HEK293 (cell line): ENCODE measurements around the gene SYT13.

Source experiments
- CTCF ChIA-PET: fragments of 350-600 bp; formaldehyde crosslinking; extraction: SDS; loops from one replicate; lab custom pipeline; 2021; ENCODE audit warnings: antibody characterized with exemption; lab: Yijun Ruan, JAX
- POLR2A ChIA-PET: fragments of 300-600 bp; formaldehyde crosslinking; extraction: SDS; loops from one replicate; lab custom pipeline; 2020; ENCODE audit warnings: antibody characterized with exemption, inconsistent platforms; lab: Yijun Ruan, JAX
- H3K27ac ChIP-seq: fragments of 200-500 bp; sonication (Bioruptor generic); 2 replicates; pipeline ENCODE4 v1.5.1; 2014; ENCODE audit warnings: low read depth, low read length, control low read depth, inconsistent platforms; ENCODE audit errors: extremely low read depth
- H3K36me3 ChIP-seq, 2 experiments: fragments of 200-500 bp in 1 of 2; sonication (Bioruptor generic) in 1 of 2; 1 replicate in 1 of 2; 2 replicates in 1 of 2; pipeline ENCODE4 v1.5.1; 2014 to 2017; ENCODE audit warnings: inconsistent platforms in 2 of 2, low read length in 2 of 2; ENCODE audit not compliant: control insufficient read depth in 2 of 2, insufficient read depth in 1 of 2
- H3K4me1 ChIP-seq: fragments of 200-500 bp; sonication (Bioruptor generic); 2 replicates; pipeline ENCODE4 v1.5.1; 2014; ENCODE audit warnings: mild to moderate bottlenecking, low read length, inconsistent platforms; ENCODE audit not compliant: control insufficient read depth, insufficient read depth
- H3K4me3 ChIP-seq: 2 replicates; pipeline ENCODE4 v1.5.1; 2011; ENCODE audit warnings: low read depth, mild to moderate bottlenecking, control low read depth, low read length, moderate library complexity
- H3K9me3 ChIP-seq: fragments of 200-500 bp; sonication (Bioruptor generic); 2 replicates; pipeline ENCODE4 v1.5.1; 2014; ENCODE audit warnings: low read depth, low read length, inconsistent platforms; ENCODE audit not compliant: control insufficient read depth, insufficient read depth
- BCL11A ChIP-seq: fragments of 450-650 bp; formaldehyde crosslinking; IDR thresholded peaks from 2 replicates; pipeline ENCODE4 v1.5.1; 2016; ENCODE audit warnings: low read depth, missing biosample characterization, missing genetic modification characterization
- KLF1 ChIP-seq: fragments of 450-650 bp; formaldehyde crosslinking; IDR thresholded peaks from 2 replicates; pipeline ENCODE4 v1.5.1; 2016; ENCODE audit warnings: missing biosample characterization, missing genetic modification characterization
- KLF10 ChIP-seq: fragments of 450-650 bp; IDR thresholded peaks from 2 replicates; pipeline ENCODE4 v1.5.1; 2018; ENCODE audit warnings: missing biosample characterization, mild to moderate bottlenecking, missing genetic modification characterization
- KLF8 ChIP-seq: fragments of 450-650 bp; formaldehyde crosslinking; IDR thresholded peaks from 2 replicates; pipeline ENCODE4 v1.5.1; 2016; ENCODE audit warnings: missing biosample characterization, missing genetic modification characterization
- KLF9 ChIP-seq: fragments of 450-650 bp; formaldehyde crosslinking; IDR thresholded peaks from 2 replicates; pipeline ENCODE4 v1.5.1; 2016; ENCODE audit warnings: missing biosample characterization, missing genetic modification characterization, low read depth
- SALL2 ChIP-seq: fragments of 450-650 bp; formaldehyde crosslinking; IDR thresholded peaks from 2 replicates; pipeline ENCODE4 v1.5.0; 2017; ENCODE audit warnings: missing biosample characterization, mild to moderate bottlenecking, missing genetic modification characterization, borderline replicate concordance
- ZNF112 ChIP-seq: fragments of 450-650 bp; formaldehyde crosslinking; IDR thresholded peaks from 2 replicates; pipeline ENCODE4 v1.5.0; 2017; ENCODE audit warnings: missing biosample characterization, missing genetic modification characterization
- ZNF155 ChIP-seq: fragments of 450-650 bp; formaldehyde crosslinking; IDR thresholded peaks from 2 replicates; pipeline ENCODE4 v1.5.1; 2016; ENCODE audit warnings: missing biosample characterization, missing genetic modification characterization
- ZNF174 ChIP-seq: fragments of 450-650 bp; formaldehyde crosslinking; IDR thresholded peaks from 2 replicates; pipeline ENCODE4 v1.5.0; 2017; ENCODE audit warnings: missing biosample characterization, mild to moderate bottlenecking, missing genetic modification characterization
- ZNF175 ChIP-seq: fragments of 450-650 bp; formaldehyde crosslinking; IDR thresholded peaks from 2 replicates; pipeline ENCODE4 v1.5.1; 2016; ENCODE audit warnings: missing biosample characterization, missing genetic modification characterization
- ZNF184 ChIP-seq: fragments of 450-650 bp; IDR thresholded peaks from 2 replicates; pipeline ENCODE4 v1.5.1; 2018; ENCODE audit warnings: missing biosample characterization, mild to moderate bottlenecking, missing genetic modification characterization
- ZNF202 ChIP-seq: fragments of 450-650 bp; formaldehyde crosslinking; IDR thresholded peaks from 2 replicates; pipeline ENCODE4 v1.5.1; 2016; ENCODE audit warnings: missing biosample characterization, missing genetic modification characterization, borderline replicate concordance
- ZNF362 ChIP-seq: fragments of 450-650 bp; formaldehyde crosslinking; IDR thresholded peaks from 2 replicates; pipeline ENCODE4 v1.5.1; 2016; ENCODE audit warnings: missing biosample characterization, missing genetic modification characterization
- ZNF548 ChIP-seq: fragments of 450-650 bp; formaldehyde crosslinking; IDR thresholded peaks from 2 replicates; pipeline ENCODE4 v1.5.1; 2016; ENCODE audit warnings: missing biosample characterization, missing genetic modification characterization
- ZNF600 ChIP-seq: fragments of 450-650 bp; formaldehyde crosslinking; IDR thresholded peaks from 2 replicates; pipeline ENCODE4 v1.5.1; 2016; ENCODE audit warnings: missing biosample characterization, missing genetic modification characterization
- ZNF629 ChIP-seq: fragments of 450-650 bp; formaldehyde crosslinking; IDR thresholded peaks from 2 replicates; pipeline ENCODE4 v1.5.1; 2017; ENCODE audit warnings: missing biosample characterization, missing genetic modification characterization
- ZNF645 ChIP-seq: fragments of 450-650 bp; formaldehyde crosslinking; IDR thresholded peaks from 2 replicates; pipeline ENCODE4; 2016; ENCODE audit warnings: missing biosample characterization, missing genetic modification characterization
- ZXDB ChIP-seq: fragments of 450-650 bp; formaldehyde crosslinking; IDR thresholded peaks from 2 replicates; pipeline ENCODE4 v1.5.1; 2016; ENCODE audit warnings: missing biosample characterization, missing genetic modification characterization
- TF ChIP-seq, protein P1 (sequence below): fragments of 450-650 bp; formaldehyde crosslinking; IDR thresholded peaks from 2 replicates; pipeline ENCODE4 v1.5.1; 2016; ENCODE audit warnings: missing biosample characterization, missing genetic modification characterization

SYT13 gene

GRCh38 chr11:45209000-45209879 lies 76.9 kb downstream of the SYT13 start:
- H3K36me3 ChIP-seq: peaks cover 0 to 4% of the 10 kb centered on the region in 2 experiments; a peak in 1 of 3 replicates
- TF ChIP-seq, protein P1, sequence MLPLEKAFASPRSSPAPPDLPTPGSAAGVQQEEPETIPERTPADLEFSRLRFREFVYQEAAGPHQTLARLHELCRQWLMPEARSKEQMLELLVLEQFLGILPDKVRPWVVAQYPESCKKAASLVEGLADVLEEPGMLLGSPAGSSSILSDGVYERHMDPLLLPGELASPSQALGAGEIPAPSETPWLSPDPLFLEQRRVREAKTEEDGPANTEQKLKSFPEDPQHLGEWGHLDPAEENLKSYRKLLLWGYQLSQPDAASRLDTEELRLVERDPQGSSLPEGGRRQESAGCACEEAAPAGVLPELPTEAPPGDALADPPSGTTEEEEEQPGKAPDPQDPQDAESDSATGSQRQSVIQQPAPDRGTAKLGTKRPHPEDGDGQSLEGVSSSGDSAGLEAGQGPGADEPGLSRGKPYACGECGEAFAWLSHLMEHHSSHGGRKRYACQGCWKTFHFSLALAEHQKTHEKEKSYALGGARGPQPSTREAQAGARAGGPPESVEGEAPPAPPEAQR: no peak
- no peak for TF ChIP-seq ZNF174 (tag by site-specific recombination)
- TF ChIP-seq ZNF645 (tag by site-specific recombination): no peak
- no peak for TF ChIP-seq ZNF184
- no peak for TF ChIP-seq ZNF155
- TF ChIP-seq ZXDB (tag by site-specific recombination): no peak
- TF ChIP-seq ZNF202: no peak
- TF ChIP-seq ZNF175: no peak
- TF ChIP-seq ZNF362 (tag by site-specific recombination): no peak
- no peak for TF ChIP-seq BCL11A (tag by site-specific recombination)
- TF ChIP-seq KLF10 (tag by site-specific recombination): no peak
- TF ChIP-seq ZNF629 (tag by site-specific recombination): no peak
- TF ChIP-seq SALL2 (tag by site-specific recombination): no peak
- no peak for TF ChIP-seq ZNF112 (tag by site-specific recombination)
- no peaks in the 10 kb centered on the region for H3K4me1 ChIP-seq
- no peak overlapping the region for H3K27ac ChIP-seq
- POLR2A ChIA-PET: no interaction called here
- CTCF ChIA-PET: interaction anchor here (0.6 kb wide), 2 partner anchors 68 to 1556 kb away, joined by 3 read pairs; no protein-coding TSS in a partner anchor
- H3K9me3 ChIP-seq: no peaks in the 10 kb centered on the region
- H3K4me3 ChIP-seq: no peak overlapping the region

GRCh38 chr11:45208135-45208534 lies 78.0 kb downstream of the SYT13 start:
- Histone ChIP-seq H3K4me1 (no peaks in the 10 kb centered on the region), H3K9me3 (no peaks in the 10 kb centered on the region), H3K36me3 (peaks cover 0 to 4% of the 10 kb centered on the region in 2 experiments; a peak in 1 of 3 replicates), H3K4me3 (no peak overlapping the region), H3K27ac (no peak overlapping the region)
- POLR2A ChIA-PET: no interaction called here
- TF ChIP-seq ZNF548 (tag by site-specific recombination) (no peak), KLF8 (tag by site-specific recombination) (no peak), KLF9 (tag by site-specific recombination) (no peak), ZNF600 (tag by site-specific recombination) (no peak)
- CTCF ChIA-PET: interaction anchor here (1.1 kb wide), 1 partner anchor 125 kb away, joined by 3 read pairs; no protein-coding TSS in a partner anchor

GRCh38 chr11:45205978-45206377 lies 80.2 kb downstream of the SYT13 start:
- Histone ChIP-seq H3K36me3 (no peaks in the 10 kb centered on the region), H3K4me1 (no peaks in the 10 kb centered on the region)
- TF ChIP-seq KLF1: peak; percentile 75
- TF ChIP-seq ZNF600 (tag by site-specific recombination): no peak
- TF ChIP-seq, all 188 proteins: peak for 1
- ChIA-PET CTCF (interaction anchor here (1.1 kb wide), 1 partner anchor 27 kb away, joined by 3 read pairs; no protein-coding TSS in a partner anchor), POLR2A (no interaction called here)
- no peak overlapping the region for H3K27ac ChIP-seq
- no peaks in the 10 kb centered on the region for H3K9me3 ChIP-seq
- H3K4me3 ChIP-seq: no peak overlapping the region
